A549 (cell line): ENCODE measurements around the gene SPAG9. TPM values are rescaled to one million over a fixed set of nuclear protein-coding genes. Genes with fewer than 3 reads are reported as not detected.

Source experiments
- ATAC-seq, 2 experiments: fragments of 200-7000 bp in 1 of 2; fragments of >200 bp in 1 of 2; cut with Nextera tagmentation in 1 of 2; cut with Tn5 transposase in 1 of 2; 3 replicates each; pipeline versions ENCODE4 v1.8.0 to v1.9.1; 2018 to 2020; ENCODE audit warnings: mild to moderate bottlenecking in 1 of 2, moderate library complexity in 1 of 2
- CTCF ChIA-PET: fragments of 300-600 bp; sonication (Branson Sonifier 250); formaldehyde crosslinking; extraction: SDS; loops from one replicate; lab custom pipeline; 2021; ENCODE audit warnings: antibody characterized with exemption, inconsistent platforms; lab: Yijun Ruan, JAX
- POLR2A ChIA-PET: fragments of 350-600 bp; formaldehyde crosslinking; extraction: SDS; loops from one replicate; lab custom pipeline; 2021; ENCODE audit warnings: antibody characterized with exemption, inconsistent platforms; lab: Yijun Ruan, JAX
- DNase-seq, 2 experiments: peaks; one replicate each; pipeline versions ENCODE4 v3.0.0 to v3.0.0-alpha.2; 2011 to 2016; ENCODE audit warnings: low read depth in 1 of 2, low spot score in 1 of 2
- FAIRE-seq: peaks from 2 replicates; lab custom pipeline; 2011; peaks lifted over from hg19 to GRCh38; lab: Jason Lieb, UNC
- H3K27ac ChIP-seq, 2 experiments: fragments of >200 bp; sonication (Bioruptor Twin); formaldehyde crosslinking; 3 replicates each; pipeline ENCODE4 v1.5.1; 2016 to 2017
- H3K4me1 ChIP-seq: fragments of >200 bp; sonication (Bioruptor Twin); formaldehyde crosslinking; 3 replicates; pipeline ENCODE4 v1.6.1; 2016
- H3K4me2 ChIP-seq: fragments of >200 bp; sonication (Bioruptor Twin); formaldehyde crosslinking; 3 replicates; pipeline ENCODE4 v1.6.1; 2016
- H3K4me3 ChIP-seq: fragments of >200 bp; sonication (Bioruptor Twin); formaldehyde crosslinking; 3 replicates; pipeline ENCODE4 v1.5.1; 2016
- H3K9me3 ChIP-seq: fragments of >200 bp; sonication (Bioruptor Twin); formaldehyde crosslinking; 3 replicates; pipeline ENCODE4 v1.6.1; 2016
- CEBPB ChIP-seq, 2 experiments: fragments of >200 bp in 1 of 2; sonication (Bioruptor Twin) in 1 of 2; formaldehyde crosslinking in 1 of 2; IDR thresholded peaks; 2 replicates each; pipeline ENCODE4 v1.6.1; 2012 to 2016
- FOSL2 ChIP-seq, 2 experiments: fragments of 450-650 bp in 1 of 2; fragments of >200 bp in 1 of 2; sonication (Bioruptor Twin) in 1 of 2; formaldehyde crosslinking; IDR thresholded peaks; 2 replicates each; pipeline versions ENCODE4 v1.5.0 to v1.6.1; 2016 to 2020; ENCODE audit warnings: mild to moderate bottlenecking in 1 of 2, moderate library complexity in 1 of 2
- FOXS1 ChIP-seq: fragments of 250-450 bp; sonication (Bioruptor Pico); IDR thresholded peaks from 2 replicates; pipeline ENCODE4 v1.5.0; 2020; ENCODE audit warnings: mild to moderate bottlenecking, moderate library complexity
- HDAC2 ChIP-seq: fragments of 200-600 bp; sonication (generic); IDR thresholded peaks from 2 replicates; pipeline ENCODE4 v1.6.1; 2016
- KDM1A ChIP-seq: fragments of 200-600 bp; sonication (generic); IDR thresholded peaks from 2 replicates; pipeline ENCODE4 v1.6.1; 2016; ENCODE audit warnings: low read depth, mild to moderate bottlenecking
- MAFK ChIP-seq: fragments of 450-650 bp; IDR thresholded peaks from 2 replicates; pipeline ENCODE4 v1.6.1; 2014; ENCODE audit not compliant: partially characterized antibody
- MYC ChIP-seq: IDR thresholded peaks from 2 replicates; pipeline ENCODE4 v1.6.1; 2012; ENCODE audit warnings: mild to moderate bottlenecking, inconsistent platforms, low read length, improper control_type of control experiment, borderline replicate concordance
- NFE2L2 ChIP-seq: fragments of 150-350 bp; conservative IDR thresholded peaks from 2 replicates; pipeline ENCODE4 v1.6.1; 2014; ENCODE audit warnings: low read length
- NPAS2 ChIP-seq: fragments of 250-450 bp; sonication (Bioruptor Pico); IDR thresholded peaks from 2 replicates; pipeline ENCODE4 v1.8.0; 2022; ENCODE audit warnings: mild to moderate bottlenecking, moderate library complexity, borderline replicate concordance
- POLR2A ChIP-seq: IDR thresholded peaks from 2 replicates; pipeline ENCODE4 v1.6.1; 2012; ENCODE audit warnings: mild to moderate bottlenecking, low read length
- RARB ChIP-seq: fragments of 250-450 bp; sonication (Bioruptor Pico); IDR thresholded peaks from 2 replicates; pipeline ENCODE4 v1.8.0; 2021; ENCODE audit warnings: mild to moderate bottlenecking, moderate library complexity
- SMC3 ChIP-seq: fragments of >200 bp; sonication (Bioruptor Twin); formaldehyde crosslinking; IDR thresholded peaks from 3 replicates; pipeline ENCODE4 v1.6.1; 2018; ENCODE audit warnings: inconsistent platforms
- TFCP2L1 ChIP-seq: fragments of 250-450 bp; sonication (Bioruptor Pico); IDR thresholded peaks from 2 replicates; pipeline ENCODE4 v1.5.0; 2021; ENCODE audit warnings: mild to moderate bottlenecking
- ZFP36 ChIP-seq: fragments of 450-650 bp; IDR thresholded peaks from 2 replicates; pipeline ENCODE4 v1.6.1; 2014; ENCODE audit warnings: borderline replicate concordance; ENCODE audit not compliant: partially characterized antibody
- WGBS: methylation state at CpG from one replicate; pipeline ENCODE4 v1.1.6; 2017; ENCODE audit errors: missing lambda C conversion rate; 5-methylcytosine and 5-hydroxymethylcytosine counted together
- polyA plus RNA-seq, 4 experiments: library from polyadenylated mRNA; depleted of rRNA in 3 of 4; stranded (reverse); fragments of >200 nt; fragmentation: RNase III in 1 of 4; extraction: RNeasy Plus Mini Kit Qiagen cat#74134 plus additional on column Dnase treatment in 1 of 4; gene quantifications; 2 replicates in 3 of 4; 3 replicates in 1 of 4; pipeline ENCODE4 v1.2.3, GENCODE V29; 2011 to 2017
- TF ChIP-seq, protein P1 (sequence below): fragments of 200-600 bp; sonication (generic); IDR thresholded peaks from 2 replicates; pipeline ENCODE4 v1.6.1; 2016; ENCODE audit warnings: antibody characterized with exemption, mild to moderate bottlenecking, moderate library complexity
- TF ChIP-seq, protein P2 (sequence below): IDR thresholded peaks from 2 replicates; pipeline ENCODE4 v1.6.1; 2012; ENCODE audit warnings: low read depth, borderline replicate concordance
- TF ChIP-seq, protein P3 (sequence below): IDR thresholded peaks from 2 replicates; pipeline ENCODE4 v1.6.1; 2012
- TF ChIP-seq, protein P4 (sequence below): fragments of >200 bp; sonication (Bioruptor Twin); formaldehyde crosslinking; IDR thresholded peaks from 3 replicates; pipeline ENCODE4 v1.6.1; 2016

SPAG9 gene
- polyA plus RNA-seq, 2 of the 4 experiments (the other 2 are of a cell fraction), result 69.0 to 71.1 TPM

DNA sequence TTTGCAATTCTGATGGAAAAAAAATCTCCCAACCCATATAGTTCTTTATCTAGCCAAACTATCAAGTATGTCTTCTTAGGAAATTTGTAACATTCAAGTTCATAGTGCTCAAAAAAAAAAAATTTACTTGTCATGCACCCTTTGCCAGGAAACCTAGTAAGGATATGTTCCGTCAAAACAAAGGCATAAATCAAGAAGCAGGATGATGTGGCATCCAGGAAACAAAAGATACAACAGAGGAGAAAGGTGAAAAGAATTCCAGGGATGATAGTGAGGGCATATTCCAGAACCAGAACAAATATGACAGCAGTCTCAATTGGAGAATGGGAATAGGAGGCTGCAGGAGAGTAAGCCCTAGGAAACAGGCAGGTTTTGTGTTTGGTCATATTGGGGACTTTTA, 104.6 kb downstream of the SPAG9 start:
- POLR2A ChIA-PET, result no interaction called here
- H3K4me3 ChIP-seq, result no peak overlapping the region
- no peaks in the 10 kb centered on the region for H3K9me3 ChIP-seq
- FAIRE-seq, result no peak
- H3K4me1 ChIP-seq, result no peaks in the 10 kb centered on the region
- no peak overlapping the region for H3K4me2 ChIP-seq
- no peak overlapping the region for H3K27ac ChIP-seq
- peak in 1 of 2 experiments; percentile 13 for DNase-seq
- 0 out of 6 replicates have a peak, but pooled peaks of 1 of the 2 experiments have one; percentile 13 for ATAC-seq
- TF ChIP-seq FOSL2 (IDR thresholded peaks at IDR 0.05) (no peak), FOSL2 (CRISPR knock-in tag; IDR thresholded peaks at IDR 0.05) (no peak), RARB (CRISPR knock-in tag) (no peak), TFCP2L1 (no peak), POLR2A (no peak), FOXS1 (CRISPR knock-in tag) (no peak)
- TF ChIP-seq, protein P1, sequence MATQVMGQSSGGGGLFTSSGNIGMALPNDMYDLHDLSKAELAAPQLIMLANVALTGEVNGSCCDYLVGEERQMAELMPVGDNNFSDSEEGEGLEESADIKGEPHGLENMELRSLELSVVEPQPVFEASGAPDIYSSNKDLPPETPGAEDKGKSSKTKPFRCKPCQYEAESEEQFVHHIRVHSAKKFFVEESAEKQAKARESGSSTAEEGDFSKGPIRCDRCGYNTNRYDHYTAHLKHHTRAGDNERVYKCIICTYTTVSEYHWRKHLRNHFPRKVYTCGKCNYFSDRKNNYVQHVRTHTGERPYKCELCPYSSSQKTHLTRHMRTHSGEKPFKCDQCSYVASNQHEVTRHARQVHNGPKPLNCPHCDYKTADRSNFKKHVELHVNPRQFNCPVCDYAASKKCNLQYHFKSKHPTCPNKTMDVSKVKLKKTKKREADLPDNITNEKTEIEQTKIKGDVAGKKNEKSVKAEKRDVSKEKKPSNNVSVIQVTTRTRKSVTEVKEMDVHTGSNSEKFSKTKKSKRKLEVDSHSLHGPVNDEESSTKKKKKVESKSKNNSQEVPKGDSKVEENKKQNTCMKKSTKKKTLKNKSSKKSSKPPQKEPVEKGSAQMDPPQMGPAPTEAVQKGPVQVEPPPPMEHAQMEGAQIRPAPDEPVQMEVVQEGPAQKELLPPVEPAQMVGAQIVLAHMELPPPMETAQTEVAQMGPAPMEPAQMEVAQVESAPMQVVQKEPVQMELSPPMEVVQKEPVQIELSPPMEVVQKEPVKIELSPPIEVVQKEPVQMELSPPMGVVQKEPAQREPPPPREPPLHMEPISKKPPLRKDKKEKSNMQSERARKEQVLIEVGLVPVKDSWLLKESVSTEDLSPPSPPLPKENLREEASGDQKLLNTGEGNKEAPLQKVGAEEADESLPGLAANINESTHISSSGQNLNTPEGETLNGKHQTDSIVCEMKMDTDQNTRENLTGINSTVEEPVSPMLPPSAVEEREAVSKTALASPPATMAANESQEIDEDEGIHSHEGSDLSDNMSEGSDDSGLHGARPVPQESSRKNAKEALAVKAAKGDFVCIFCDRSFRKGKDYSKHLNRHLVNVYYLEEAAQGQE, result no peak
- TF ChIP-seq, protein P2, sequence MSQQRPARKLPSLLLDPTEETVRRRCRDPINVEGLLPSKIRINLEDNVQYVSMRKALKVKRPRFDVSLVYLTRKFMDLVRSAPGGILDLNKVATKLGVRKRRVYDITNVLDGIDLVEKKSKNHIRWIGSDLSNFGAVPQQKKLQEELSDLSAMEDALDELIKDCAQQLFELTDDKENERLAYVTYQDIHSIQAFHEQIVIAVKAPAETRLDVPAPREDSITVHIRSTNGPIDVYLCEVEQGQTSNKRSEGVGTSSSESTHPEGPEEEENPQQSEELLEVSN, result no peak
- CTCF ChIA-PET, result no interaction called here
- WGBS, result 81% methylated on average over 1 of the region's 1 CpG

DNA sequence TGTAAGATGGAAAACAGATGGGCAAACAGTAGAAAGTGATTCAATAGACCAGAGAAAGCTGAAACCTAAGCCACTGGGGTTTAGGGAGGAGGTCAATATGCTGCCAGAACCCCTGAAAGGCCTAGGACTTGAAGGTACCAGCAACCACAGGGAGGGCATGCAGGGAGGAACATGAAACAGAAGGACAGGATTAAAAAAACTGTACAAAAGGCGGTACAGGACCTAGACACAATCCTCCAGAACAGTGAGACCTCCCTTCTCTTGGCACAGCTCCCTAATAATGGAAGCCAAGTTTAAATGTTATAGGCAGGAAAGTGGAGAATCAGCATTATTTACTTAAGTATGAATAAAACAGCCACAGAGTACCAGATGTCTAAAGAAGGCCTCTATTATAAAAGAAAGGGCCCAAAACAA, 105.5 kb downstream of the SPAG9 start:
- POLR2A ChIA-PET, result no interaction called here
- H3K4me1 ChIP-seq, result no peaks in the 10 kb centered on the region

DNA sequence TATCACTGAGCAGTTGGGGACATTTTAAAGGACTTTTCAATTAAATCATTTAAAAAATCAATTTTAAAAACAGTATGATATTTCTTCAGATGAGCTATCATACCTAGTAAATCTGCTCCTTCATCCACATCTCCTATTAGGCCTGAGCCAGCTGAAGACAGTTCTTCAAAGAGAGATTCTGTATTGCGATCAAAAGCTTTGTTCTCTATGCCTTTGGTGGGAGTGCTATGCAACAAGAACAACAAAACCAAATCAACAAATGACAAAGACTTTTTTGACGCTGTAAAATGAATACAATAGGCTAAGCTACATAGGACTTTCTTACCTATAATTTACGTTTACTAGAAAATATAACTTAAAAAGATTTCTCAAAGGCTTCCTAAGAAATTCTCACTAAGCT, 106.5 kb downstream of the SPAG9 start:
- POLR2A ChIA-PET, result no interaction called here
- no peak overlapping the region for H3K27ac ChIP-seq
- ATAC-seq, result no peak
- no peak for FAIRE-seq
- no peak overlapping the region for H3K4me3 ChIP-seq
- 86% methylated on average over 3 of the region's 3 CpGs for WGBS
- no peak for TF ChIP-seq NFE2L2
- no peak for TF ChIP-seq ZFP36
- no peak for TF ChIP-seq MYC
- TF ChIP-seq, protein P3, sequence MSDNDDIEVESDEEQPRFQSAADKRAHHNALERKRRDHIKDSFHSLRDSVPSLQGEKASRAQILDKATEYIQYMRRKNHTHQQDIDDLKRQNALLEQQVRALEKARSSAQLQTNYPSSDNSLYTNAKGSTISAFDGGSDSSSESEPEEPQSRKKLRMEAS, result no peak
- TF ChIP-seq, protein P4, sequence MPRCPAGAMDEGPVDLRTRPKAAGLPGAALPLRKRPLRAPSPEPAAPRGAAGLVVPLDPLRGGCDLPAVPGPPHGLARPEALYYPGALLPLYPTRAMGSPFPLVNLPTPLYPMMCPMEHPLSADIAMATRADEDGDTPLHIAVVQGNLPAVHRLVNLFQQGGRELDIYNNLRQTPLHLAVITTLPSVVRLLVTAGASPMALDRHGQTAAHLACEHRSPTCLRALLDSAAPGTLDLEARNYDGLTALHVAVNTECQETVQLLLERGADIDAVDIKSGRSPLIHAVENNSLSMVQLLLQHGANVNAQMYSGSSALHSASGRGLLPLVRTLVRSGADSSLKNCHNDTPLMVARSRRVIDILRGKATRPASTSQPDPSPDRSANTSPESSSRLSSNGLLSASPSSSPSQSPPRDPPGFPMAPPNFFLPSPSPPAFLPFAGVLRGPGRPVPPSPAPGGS, result no peak
- TF ChIP-seq NPAS2 (CRISPR knock-in tag), result no peak
- CTCF ChIA-PET, result interaction anchor here (0.6 to 6.5 kb wide), 8 partner anchors 13 to 257 kb away, joined by 3 to 42 read pairs (median 4); partner anchors contain the start of gene NME1
- H3K9me3 ChIP-seq, result no peaks in the 10 kb centered on the region
- H3K4me1 ChIP-seq, result no peaks in the 10 kb centered on the region
- H3K4me2 ChIP-seq, result no peak overlapping the region
- no peak for DNase-seq

More for the DNA sequence above, 105.5 kb downstream of the SPAG9 start:
- Histone ChIP-seq H3K4me2 (no peak overlapping the region), H3K27ac (no peak overlapping the region), H3K9me3 (no peaks in the 10 kb centered on the region), H3K4me3 (no peak overlapping the region)
- no peak for DNase-seq
- FAIRE-seq, result no peak
- CTCF ChIA-PET, result interaction anchor here (0.9 to 6.5 kb wide), 7 partner anchors 14 to 165 kb away, joined by 3 to 42 read pairs (median 4); partner anchors contain the start of gene NME1
- no peak; a peak in 1 of 6 replicates for ATAC-seq
- peak; percentile 59 for TF ChIP-seq MAFK
- TF ChIP-seq KDM1A, result no peak
- TF ChIP-seq SMC3, result no peak
- no peak for TF ChIP-seq CEBPB (IDR thresholded peaks at IDR 0.05)
- no peak for TF ChIP-seq NPAS2 (CRISPR knock-in tag)
- TF ChIP-seq HDAC2, result no peak
- TF ChIP-seq, protein P3, result no peak
- TF ChIP-seq MYC, result no peak
- TF ChIP-seq, all 56 proteins: peak for 1
- 82% methylated on average over 1 of the region's 1 CpG for WGBS
